ENCODE measurements around the gene RBM19.

- TF ChIP-seq CTCF (IDR thresholded peaks at IDR 0.05; ENCODE audit: low read depth, low read length, poor library complexity, severe bottlenecking) (no peak), EZH2phosphoT487 (IDR thresholded peaks at IDR 0.05; ENCODE audit: borderline replicate concordance, low read length) (no peak)
Observed at GRCh38 chr12:113961921-113962710, 4.0 kb downstream of the RBM19 start.
